Left ventricle myocardium inferior (tissue), 1 donor: ENCODE results near the gene SPAG4. TPM values are rescaled to one million over a fixed set of nuclear protein-coding genes. Genes with fewer than 3 reads are reported as not detected.
A peak's percentile ranks its signal among the peaks of the same experiment; 100 is the strongest.

Source experiments
- DNase-seq: peaks from one replicate; pipeline ENCODE4 v3.0.0-alpha.2; 2020
- H3K27ac ChIP-seq: fragments of 200-600 bp; replicated peaks from 2 replicates; pipeline ENCODE4 v1.8.0; 2021
- H3K27me3 ChIP-seq: fragments of 200-600 bp; 2 replicates; pipeline ENCODE4 v1.8.0; 2021; ENCODE audit warnings: low read depth
- H3K36me3 ChIP-seq: fragments of 200-600 bp; 2 replicates; pipeline ENCODE4 v1.8.0; 2021
- H3K4me1 ChIP-seq: fragments of 200-600 bp; 2 replicates; pipeline ENCODE4 v1.8.0; 2021
- H3K4me3 ChIP-seq: fragments of 200-600 bp; 2 replicates; pipeline ENCODE4 v1.8.0; 2021; ENCODE audit warnings: mild to moderate bottlenecking, moderate library complexity
- H3K9me3 ChIP-seq: fragments of 200-600 bp; replicated peaks from 2 replicates; pipeline ENCODE4 v1.8.0; 2021
- CTCF ChIP-seq: fragments of 200-600 bp; IDR thresholded peaks from 2 replicates; pipeline ENCODE4 v1.8.0; 2021; ENCODE audit warnings: antibody characterized with exemption, mild to moderate bottlenecking, borderline replicate concordance
- intact Hi-C: fragments of 100-400 bp; cut with micrococcal nuclease; formaldehyde crosslinking; loops from one replicate; pipeline ENCODE4 v1.11.0; 2022
- total RNA-seq: library from RNA; stranded (reverse); fragmentation: NEBNext Ultra II Directional; extraction: Animal tissue kit (Norgen Biotek cat#: 25700); gene quantifications from one replicate; pipeline ENCODE4 v1.2.1, GENCODE V29; 2021
- donor health status: DM: no; HTN: yes; CAD: no; lungs with severe emphysema.

Gene SPAG4
- total RNA-seq, 1 donor from 2014 or later: 2.3 TPM

DNA sequence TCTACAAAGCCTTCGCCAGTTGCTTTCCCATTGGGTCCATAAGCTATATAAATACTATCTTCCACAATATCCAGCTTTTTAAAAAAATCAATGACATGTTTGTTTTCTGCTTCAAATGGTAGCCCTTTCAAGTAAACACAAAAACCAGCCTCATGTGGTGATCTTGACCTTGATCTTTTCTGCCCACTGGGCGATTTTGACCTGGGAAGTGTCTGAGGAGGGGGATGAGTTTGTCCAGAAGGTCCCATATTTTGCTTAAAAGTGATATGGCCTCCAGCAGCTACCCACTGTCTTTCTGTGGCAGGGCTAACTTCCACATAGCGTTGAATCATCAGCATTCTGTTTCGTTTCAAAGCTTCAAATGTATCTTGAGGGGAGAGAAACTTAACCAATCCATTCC, 38.3 kb downstream of the SPAG4 start:
- no peaks in the 10 kb centered on the region for H3K27me3 ChIP-seq
- peaks cover 27% of the 10 kb centered on the region for H3K36me3 ChIP-seq
- H3K27ac ChIP-seq: no peak overlapping the region
- no peaks in the 10 kb centered on the region for H3K9me3 ChIP-seq
- no peak for DNase-seq
- H3K4me1 ChIP-seq: peaks cover 74% of the 10 kb centered on the region
- H3K4me3 ChIP-seq: no peak overlapping the region
- no peak for TF ChIP-seq CTCF
- intact Hi-C loops: no loop called here

- H3K4me1 ChIP-seq: peaks cover 74% of the 10 kb centered on the region
- H3K27ac ChIP-seq: no peak overlapping the region
- no peak for TF ChIP-seq CTCF
- DNase-seq: no peak
- H3K9me3 ChIP-seq: no peaks in the 10 kb centered on the region
- no peaks in the 10 kb centered on the region for H3K27me3 ChIP-seq
- no peak overlapping the region for H3K4me3 ChIP-seq
- intact Hi-C loops: no loop called here
- H3K36me3 ChIP-seq: peaks cover 27% of the 10 kb centered on the region
Observed at GRCh38 chr20:35654415-35654814, 38.8 kb downstream of the SPAG4 start.

- intact Hi-C loops: no loop called here
- Histone ChIP-seq H3K4me3 (no peak overlapping the region), H3K27ac (no peak overlapping the region), H3K36me3 (peaks cover 27% of the 10 kb centered on the region), H3K9me3 (no peaks in the 10 kb centered on the region), H3K27me3 (no peaks in the 10 kb centered on the region), H3K4me1 (peaks cover 77% of the 10 kb centered on the region)
- no peak for TF ChIP-seq CTCF
- DNase-seq: no peak
Observed at GRCh38 chr20:35657271-35657670, 41.6 kb downstream of the SPAG4 start.

DNA sequence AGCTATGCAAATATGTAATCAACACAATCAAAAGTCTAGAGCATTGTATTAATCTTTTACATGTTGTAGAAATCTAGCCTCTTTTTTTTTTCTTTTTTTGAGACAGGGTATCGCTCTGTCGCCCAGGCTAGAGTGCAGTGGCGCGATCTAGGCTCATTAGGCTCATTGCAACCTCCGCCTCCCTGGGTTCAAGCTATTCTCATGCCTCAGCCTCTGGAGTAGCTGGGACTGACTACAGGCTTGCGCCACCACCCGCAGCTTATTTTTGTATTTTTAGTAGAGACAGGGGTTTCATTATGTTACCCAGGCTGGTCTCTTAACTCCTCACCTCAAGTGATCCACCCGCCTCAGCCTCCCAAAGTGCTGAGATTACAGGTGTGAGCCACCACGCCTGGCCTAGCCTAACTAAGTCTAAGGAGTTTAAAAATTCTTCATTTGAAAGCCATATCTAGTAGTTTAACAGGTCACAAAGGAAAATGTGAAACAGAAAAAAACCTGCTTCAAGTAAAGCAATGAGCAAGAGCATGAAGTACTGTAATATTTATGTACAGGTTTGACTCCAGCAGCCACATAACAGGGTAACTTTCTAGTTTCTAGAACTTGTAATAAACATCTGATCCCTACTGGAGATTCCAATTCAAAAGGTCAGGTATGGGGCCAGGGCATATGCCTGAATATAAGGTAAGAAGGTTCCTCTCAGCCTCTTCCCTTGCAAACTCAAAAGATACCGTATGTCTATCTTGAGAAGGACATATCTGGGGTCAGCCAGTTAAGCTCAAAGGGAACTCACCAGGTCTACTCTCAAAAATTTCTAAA, 44.7 kb downstream of the SPAG4 start:
- no peaks in the 10 kb centered on the region for H3K9me3 ChIP-seq
- intact Hi-C loops: no loop called here
- H3K36me3 ChIP-seq: no peaks in the 10 kb centered on the region
- H3K4me3 ChIP-seq: no peak overlapping the region
- no peak for DNase-seq
- peaks cover 92% of the 10 kb centered on the region for H3K4me1 ChIP-seq
- no peak overlapping the region for H3K27ac ChIP-seq
- TF ChIP-seq CTCF: no peak
- H3K27me3 ChIP-seq: no peaks in the 10 kb centered on the region

DNA sequence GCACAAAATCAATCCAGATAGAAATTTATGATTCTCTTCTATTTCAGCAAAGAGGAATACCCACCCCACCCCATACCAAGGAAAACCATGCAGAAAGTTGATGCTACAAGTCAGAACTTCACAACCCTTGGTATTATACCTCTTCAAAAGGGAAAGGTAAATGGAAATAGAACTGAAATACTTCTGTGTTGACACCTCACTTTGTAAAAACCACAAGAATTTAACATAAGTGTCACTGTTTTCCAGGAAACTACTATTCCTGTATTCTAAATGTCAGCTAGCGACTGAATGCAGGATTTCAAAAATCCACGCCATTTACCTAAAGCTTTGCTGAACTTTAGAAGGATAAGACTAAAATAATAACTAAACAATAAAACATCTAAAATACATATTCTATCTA, 45.4 kb downstream of the SPAG4 start:
- peaks cover 88% of the 10 kb centered on the region for H3K4me1 ChIP-seq
- H3K4me3 ChIP-seq: peak overlapping the region; percentile 86
- H3K27me3 ChIP-seq: no peaks in the 10 kb centered on the region
- TF ChIP-seq CTCF: no peak
- no peaks in the 10 kb centered on the region for H3K9me3 ChIP-seq
- H3K36me3 ChIP-seq: no peaks in the 10 kb centered on the region
- no peak overlapping the region for H3K27ac ChIP-seq
- no peak for DNase-seq
- intact Hi-C loops: no loop called here
